ENCODE results near the gene CCDC146. TPM values are rescaled to one million over a fixed set of nuclear protein-coding genes. Genes with fewer than 3 reads are reported as not detected.
"Not testable (repeated sequence)": the region's sequence is repeated elsewhere in the genome, so short reads cannot be mapped to it uniquely, and the experiment has no call there.

The CCDC146 gene
- polyA plus RNA-seq, 1 experiment: 8.8 TPM

- Histone ChIP-seq H3K9me3 (ENCODE audit: control insufficient read depth, insufficient read depth, low read length) (no peaks in the 10 kb centered on the region), H3K4me3 (ENCODE audit: low read depth, low read length) (no peak overlapping the region), H3K27me3 (ENCODE audit: control insufficient read depth, insufficient read depth, low read length) (no peaks in the 10 kb centered on the region), H3K27ac (ENCODE audit: low read depth, low read length) (no peak overlapping the region)
- CTCF ChIA-PET: interaction anchor here (7.2 kb wide), 1 partner anchor 22 kb away, joined by 54 read pairs; no protein-coding TSS in a partner anchor
- DNase-seq (ENCODE audit: low read depth, low spot score): no peak
- no peak for TF ChIP-seq CTCF (IDR thresholded peaks at IDR 0.05; ENCODE audit: low read depth, low read length)
- POLR2A ChIA-PET: no interaction called here
Measured at GRCh38 chr7:77270094-77270480, 147.7 kb downstream of the CCDC146 start.

GRCh38 chr7:77271766-77272165, 149.4 kb downstream of the CCDC146 start:
- CTCF ChIA-PET: interaction anchor here (7.2 kb wide), 1 partner anchor 23 kb away, joined by 54 read pairs; no protein-coding TSS in a partner anchor
- TF ChIP-seq CTCF (IDR thresholded peaks at IDR 0.05; ENCODE audit: low read depth, low read length): no peak
- POLR2A ChIA-PET: no interaction called here
- H3K9me3 ChIP-seq (ENCODE audit: control insufficient read depth, insufficient read depth, low read length): no peaks in the 10 kb centered on the region
- no peak overlapping the region for H3K4me3 ChIP-seq (ENCODE audit: low read depth, low read length)
- H3K27ac ChIP-seq (ENCODE audit: low read depth, low read length): no peak overlapping the region
- no peaks in the 10 kb centered on the region for H3K27me3 ChIP-seq (ENCODE audit: control insufficient read depth, insufficient read depth, low read length)
- DNase-seq (ENCODE audit: low read depth, low spot score): no peak

- not testable (repeated sequence) for H3K4me3 ChIP-seq (ENCODE audit: low read depth, low read length); H3K27me3 ChIP-seq (ENCODE audit: control insufficient read depth, insufficient read depth, low read length); H3K9me3 ChIP-seq (ENCODE audit: control insufficient read depth, insufficient read depth, low read length)
- ChIA-PET CTCF (interaction anchor here (0.5 to 7.2 kb wide), 4 partner anchors 23 to 151 kb away, joined by 3 to 54 read pairs (median 4); no protein-coding TSS in a partner anchor), POLR2A (interaction anchor here (0.7 to 1.9 kb wide), 4 partner anchors 18 to 153 kb away, joined by 3 to 21 read pairs (median 4); partner anchors contain the start of gene CCDC146)
- H3K27ac ChIP-seq (ENCODE audit: low read depth, low read length): peak overlapping the region; percentile 69
- DNase-seq (ENCODE audit: low read depth, low spot score): peak; percentile 58
Measured at GRCh38 chr7:77275663-77276062, 153.2 kb downstream of the CCDC146 start.

- peak; percentile 23 for DNase-seq (ENCODE audit: low read depth, low spot score)
- Histone ChIP-seq H3K27ac (ENCODE audit: low read depth, low read length) (peak overlapping the region; percentile 69), H3K9me3 (ENCODE audit: control insufficient read depth, insufficient read depth, low read length) (no peaks in the 10 kb centered on the region), H3K27me3 (ENCODE audit: control insufficient read depth, insufficient read depth, low read length) (no peaks in the 10 kb centered on the region), H3K4me3 (ENCODE audit: low read depth, low read length) (no peak overlapping the region)
- POLR2A ChIA-PET: interaction anchor here (0.6 to 1.9 kb wide), 4 partner anchors 18 to 262 kb away, joined by 3 to 21 read pairs (median 5); no protein-coding TSS in a partner anchor
- no peak for TF ChIP-seq CTCF (IDR thresholded peaks at IDR 0.05; ENCODE audit: low read depth, low read length)
- CTCF ChIA-PET: interaction anchor here (0.5 to 7.2 kb wide), 4 partner anchors 23 to 152 kb away, joined by 3 to 54 read pairs (median 4); no protein-coding TSS in a partner anchor
Measured at GRCh38 chr7:77276120-77276519, 153.7 kb downstream of the CCDC146 start.

- TF ChIP-seq CTCF (IDR thresholded peaks at IDR 0.05; ENCODE audit: low read depth, low read length): no peak
- POLR2A ChIA-PET: no interaction called here
- DNase-seq (ENCODE audit: low read depth, low spot score): no peak
- H3K27me3 ChIP-seq (ENCODE audit: control insufficient read depth, insufficient read depth, low read length): no peaks in the 10 kb centered on the region
- no peaks in the 10 kb centered on the region for H3K9me3 ChIP-seq (ENCODE audit: control insufficient read depth, insufficient read depth, low read length)
- H3K27ac ChIP-seq (ENCODE audit: low read depth, low read length): no peak overlapping the region
- CTCF ChIA-PET: interaction anchor here (0.6 kb wide), 1 partner anchor 169 kb away, joined by 4 read pairs; no protein-coding TSS in a partner anchor
- no peak overlapping the region for H3K4me3 ChIP-seq (ENCODE audit: low read depth, low read length)
Measured at GRCh38 chr7:77281780-77282478, 159.5 kb downstream of the CCDC146 start.
